Karpas-422 (cell line): ENCODE measurements around the gene AGAP1. TPM values are rescaled to one million over a fixed set of nuclear protein-coding genes. Genes with fewer than 3 reads are reported as not detected.

ENCODE experiments used
- DNase-seq: peaks from one replicate; pipeline ENCODE4 v3.0.0-alpha.2; 2015
- H2AFZ ChIP-seq: fragments of 200-600 bp; sonication (generic); 2 replicates; pipeline ENCODE4 v1.6.1; 2014; ENCODE audit warnings: antibody characterized with exemption, low read length, mixed read lengths
- H3K27ac ChIP-seq: fragments of 200-600 bp; sonication (generic); 2 replicates; pipeline ENCODE4 v1.5.1; 2014; ENCODE audit warnings: mild to moderate bottlenecking, low read length, moderate library complexity
- H3K27me3 ChIP-seq: fragments of 200-600 bp; sonication (generic); 2 replicates; pipeline ENCODE4 v1.6.1; 2014; ENCODE audit warnings: low read length, mixed read lengths
- H3K36me3 ChIP-seq: fragments of 200-600 bp; sonication (generic); 2 replicates; pipeline ENCODE4 v1.6.1; 2014; ENCODE audit warnings: low read length, mixed read lengths; ENCODE audit not compliant: insufficient read depth
- H3K4me1 ChIP-seq: fragments of 200-600 bp; sonication (generic); 2 replicates; pipeline ENCODE4 v1.6.1; 2014; ENCODE audit warnings: mild to moderate bottlenecking, low read length, mixed read lengths
- H3K4me2 ChIP-seq: fragments of 200-600 bp; sonication (generic); 2 replicates; pipeline ENCODE4 v1.6.1; 2014; ENCODE audit warnings: low read length, low read depth, mild to moderate bottlenecking; ENCODE audit not compliant: poor library complexity, severe bottlenecking
- H3K4me3 ChIP-seq: fragments of 200-600 bp; sonication (generic); 2 replicates; pipeline ENCODE4 v1.5.1; 2014; ENCODE audit warnings: mild to moderate bottlenecking, antibody characterized with exemption, low read length, mixed read lengths
- H3K79me2 ChIP-seq: fragments of 200-600 bp; sonication (generic); 2 replicates; pipeline ENCODE4 v1.6.1; 2014; ENCODE audit warnings: mild to moderate bottlenecking, low read length, mixed read lengths
- H3K9ac ChIP-seq: fragments of 200-600 bp; sonication (generic); 2 replicates; pipeline ENCODE4 v1.6.0; 2014; ENCODE audit warnings: low read length
- H3K9me2 ChIP-seq: fragments of 200-600 bp; sonication (generic), shearing (Covaris generic); replicated peaks from 2 replicates; pipeline ENCODE4 v1.6.0; 2014; ENCODE audit warnings: mild to moderate bottlenecking, low read length, moderate library complexity; ENCODE audit not compliant: insufficient read depth
- H3K9me3 ChIP-seq: fragments of 300-700, 200-600 bp; sonication (generic); 2 replicates; pipeline ENCODE4 v1.6.1; 2014; ENCODE audit warnings: low read length, mixed read lengths
- H4K20me1 ChIP-seq: fragments of 200-600 bp; sonication (generic); 2 replicates; pipeline ENCODE4 v1.6.1; 2014; ENCODE audit warnings: mild to moderate bottlenecking, antibody characterized with exemption, low read length, low read depth; ENCODE audit not compliant: insufficient read depth
- total RNA-seq: library from RNA; depleted of rRNA; stranded (reverse); fragments of >200 nt; shearing (Covaris generic); gene quantifications from 2 replicates; pipeline ENCODE4 v1.2.3, GENCODE V29; 2014; ENCODE audit warnings: low replicate concordance

AGAP1 gene
- total RNA-seq, 1 experiment from 2014 or later = not detected

DNA sequence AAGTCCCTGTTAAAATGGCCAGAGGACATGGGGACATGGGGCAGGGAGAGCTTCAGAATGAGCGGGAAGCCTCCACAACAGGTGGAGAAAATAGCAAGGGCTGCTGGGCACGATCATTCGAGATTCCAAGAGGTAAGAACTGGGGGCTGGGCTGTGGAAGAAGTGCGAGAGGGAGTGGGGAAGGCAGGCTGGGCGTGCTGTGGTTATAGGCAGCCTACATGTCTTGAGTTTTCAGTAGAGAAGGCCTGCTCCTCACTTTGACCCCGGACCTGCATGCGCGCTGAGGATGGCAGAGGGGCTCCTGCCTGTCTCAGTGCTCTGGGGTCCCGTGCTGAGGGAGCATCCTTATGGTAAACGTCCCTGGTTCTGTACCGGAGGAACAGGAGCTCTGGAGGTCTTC is 115.5 kb downstream of the AGAP1 start:
- Histone ChIP-seq H3K36me3 (no peaks in the 10 kb centered on the region), H3K4me1 (no peaks in the 10 kb centered on the region), H4K20me1 (no peaks in the 10 kb centered on the region), H3K9me2 (no peaks in the 10 kb centered on the region), H3K4me3 (no peak overlapping the region), H3K4me2 (no peak overlapping the region), H2AFZ (no peak overlapping the region), H3K27me3 (no peaks in the 10 kb centered on the region), H3K27ac (no peak overlapping the region), H3K9ac (no peak overlapping the region), H3K9me3 (no peaks in the 10 kb centered on the region), H3K79me2 (no peaks in the 10 kb centered on the region)
- DNase-seq = no peak

DNA sequence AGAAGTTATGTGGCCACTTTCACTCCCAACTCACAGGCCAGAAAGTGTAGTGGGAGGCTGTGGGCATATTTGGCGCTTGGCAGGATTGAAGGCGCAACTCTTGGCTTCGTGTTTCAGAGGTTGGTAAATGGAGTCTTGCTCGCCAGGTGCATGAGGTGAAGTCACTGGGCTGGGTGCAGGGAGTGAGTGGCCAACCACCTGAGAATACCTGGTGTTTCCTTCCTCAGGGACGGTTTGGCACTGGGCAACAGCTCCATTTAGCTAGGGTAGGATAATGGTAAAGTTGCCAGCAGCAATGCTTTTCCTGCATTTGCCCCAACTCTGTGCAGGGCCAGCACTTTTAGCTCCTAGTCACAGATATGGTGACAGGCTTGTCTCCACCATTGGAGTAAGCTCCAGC is 115.9 kb downstream of the AGAP1 start:
- Histone ChIP-seq H3K79me2 (no peaks in the 10 kb centered on the region), H3K4me2 (no peak overlapping the region)

DNA sequence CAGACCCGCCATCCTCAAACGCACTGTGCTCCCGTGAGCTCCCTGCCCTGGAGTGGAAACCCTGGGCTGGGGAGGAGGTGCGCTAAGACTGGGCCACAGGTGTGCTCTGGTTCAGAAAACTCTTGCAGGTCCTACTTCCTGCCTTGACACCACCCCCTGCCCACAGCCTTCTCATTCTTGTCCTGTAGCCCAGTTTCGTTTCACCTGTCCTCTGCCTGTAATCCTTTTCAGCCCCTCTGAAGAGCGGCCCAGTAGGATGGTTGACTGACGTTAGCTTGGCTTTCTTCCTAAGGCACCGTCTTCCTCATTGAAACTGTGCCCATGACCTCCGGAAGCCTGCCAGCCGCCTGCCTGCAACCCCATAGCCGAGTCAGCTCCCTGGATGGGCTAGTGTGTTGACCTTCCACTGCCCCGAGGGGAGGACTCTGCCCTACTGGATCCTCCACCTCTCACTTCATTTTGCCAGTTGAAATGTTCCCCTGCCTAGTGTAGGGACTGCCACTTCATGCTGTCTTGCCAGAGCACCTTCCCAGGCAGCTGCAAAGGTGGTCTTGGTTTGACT is 116.9 kb downstream of the AGAP1 start:
- Histone ChIP-seq H3K27ac (no peak overlapping the region), H3K4me2 (no peak overlapping the region), H2AFZ (no peak overlapping the region), H3K27me3 (no peaks in the 10 kb centered on the region), H3K9me3 (no peaks in the 10 kb centered on the region), H3K4me1 (no peaks in the 10 kb centered on the region), H3K36me3 (no peaks in the 10 kb centered on the region), H3K9ac (no peak overlapping the region), H3K79me2 (no peaks in the 10 kb centered on the region), H3K4me3 (no peak overlapping the region), H4K20me1 (no peaks in the 10 kb centered on the region), H3K9me2 (no peaks in the 10 kb centered on the region)
- no peak for DNase-seq

More for the DNA sequence above, 115.9 kb downstream of the AGAP1 start:
- no peak overlapping the region for H3K4me3 ChIP-seq
- H3K9ac ChIP-seq = no peak overlapping the region
- no peaks in the 10 kb centered on the region for H3K9me3 ChIP-seq
- DNase-seq = no peak
- H4K20me1 ChIP-seq = no peaks in the 10 kb centered on the region
- no peaks in the 10 kb centered on the region for H3K36me3 ChIP-seq
- H3K4me1 ChIP-seq = no peaks in the 10 kb centered on the region
- no peaks in the 10 kb centered on the region for H3K27me3 ChIP-seq
- no peak overlapping the region for H2AFZ ChIP-seq
- H3K27ac ChIP-seq = no peak overlapping the region
- no peaks in the 10 kb centered on the region for H3K9me2 ChIP-seq

DNA sequence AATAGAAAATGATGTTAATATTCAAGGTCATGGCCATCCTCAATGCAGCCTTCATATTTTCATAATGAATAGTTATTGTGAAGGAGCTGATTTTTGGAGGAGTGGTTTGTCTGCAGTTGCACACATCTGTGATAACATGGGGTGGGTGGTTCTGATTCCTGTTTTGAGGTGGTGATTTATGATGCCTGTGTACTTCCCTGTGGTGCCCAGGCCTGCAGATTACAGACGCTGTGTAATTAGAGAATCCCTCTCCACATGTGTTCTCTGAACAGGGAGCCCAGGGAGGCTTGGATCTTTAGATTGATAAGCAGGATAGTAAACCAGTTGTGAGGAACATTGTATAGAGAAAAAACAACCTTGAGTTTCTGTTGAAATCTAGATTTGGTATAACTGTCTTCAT is 117.5 kb downstream of the AGAP1 start:
- Histone ChIP-seq H3K36me3 (no peaks in the 10 kb centered on the region), H3K4me2 (no peak overlapping the region), H3K9me2 (no peaks in the 10 kb centered on the region), H3K9ac (no peak overlapping the region), H2AFZ (no peak overlapping the region), H3K4me1 (no peaks in the 10 kb centered on the region), H3K9me3 (no peaks in the 10 kb centered on the region), H3K27me3 (no peaks in the 10 kb centered on the region), H3K4me3 (no peak overlapping the region), H3K79me2 (no peaks in the 10 kb centered on the region), H4K20me1 (no peaks in the 10 kb centered on the region), H3K27ac (no peak overlapping the region)
- DNase-seq = no peak

DNA sequence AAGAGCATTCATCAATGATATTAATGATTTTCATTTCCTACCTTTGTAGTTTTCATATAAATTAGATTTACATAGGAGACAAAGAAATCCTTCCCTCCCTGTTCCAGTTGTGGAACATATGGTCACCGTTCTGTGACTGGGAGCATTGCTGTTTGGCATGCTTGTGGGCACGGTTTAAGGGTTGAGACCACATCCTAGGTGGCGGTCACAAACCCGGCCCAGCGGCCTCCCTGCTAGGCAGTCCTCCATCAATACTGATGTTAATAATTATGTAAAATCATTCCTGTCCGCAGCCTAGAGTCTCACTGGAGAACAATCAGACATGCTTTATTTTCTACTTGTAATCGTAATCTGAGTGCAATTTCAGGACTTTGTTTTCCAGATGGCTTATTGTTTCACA is 117.9 kb downstream of the AGAP1 start:
- Histone ChIP-seq H4K20me1 (no peaks in the 10 kb centered on the region), H3K4me3 (no peak overlapping the region), H2AFZ (no peak overlapping the region), H3K27me3 (no peaks in the 10 kb centered on the region), H3K4me2 (no peak overlapping the region), H3K9me2 (no peaks in the 10 kb centered on the region), H3K79me2 (no peaks in the 10 kb centered on the region), H3K36me3 (no peaks in the 10 kb centered on the region), H3K9ac (no peak overlapping the region), H3K4me1 (no peaks in the 10 kb centered on the region), H3K27ac (no peak overlapping the region), H3K9me3 (no peaks in the 10 kb centered on the region)
- DNase-seq = no peak

DNA sequence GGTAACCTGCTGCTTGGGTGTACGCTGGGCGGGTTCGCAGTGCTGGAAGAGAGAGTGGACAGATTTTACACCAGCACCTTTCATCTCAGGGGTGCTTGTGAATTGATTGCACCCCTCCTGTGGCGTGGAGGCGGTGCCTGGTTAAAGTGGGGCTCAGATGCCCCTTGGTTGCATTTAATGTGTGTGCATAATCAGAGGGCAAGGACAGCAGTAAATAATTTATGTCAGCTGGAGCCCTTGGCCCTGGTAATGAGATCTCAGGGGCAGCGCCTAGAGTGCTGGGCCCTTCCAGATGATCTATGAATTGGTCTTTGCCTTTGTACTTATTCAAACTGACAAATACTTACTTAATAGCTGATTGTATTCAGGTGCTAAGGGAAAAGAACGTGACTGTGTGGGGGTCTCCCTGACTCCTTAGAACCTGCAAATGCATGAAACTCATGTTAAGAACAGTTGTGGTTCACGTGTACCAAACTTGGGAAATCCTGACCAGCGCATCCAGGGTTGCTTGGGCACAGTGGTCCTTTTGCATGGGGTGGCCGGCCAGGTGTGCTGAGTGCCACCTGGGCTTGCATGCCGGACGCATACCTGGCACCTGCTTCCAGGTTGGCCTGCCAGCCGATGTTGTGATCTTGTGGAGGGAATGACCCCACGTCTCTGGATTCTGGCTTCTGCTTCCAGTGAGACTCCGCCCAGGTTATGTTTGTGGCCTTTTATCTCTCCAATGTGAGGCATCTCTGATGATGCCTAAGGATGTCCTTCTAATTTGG is 118.5 kb downstream of the AGAP1 start:
- H3K9me2 ChIP-seq = no peaks in the 10 kb centered on the region
- no peak for DNase-seq
- no peaks in the 10 kb centered on the region for H3K27me3 ChIP-seq
- H3K27ac ChIP-seq = no peak overlapping the region
- no peaks in the 10 kb centered on the region for H4K20me1 ChIP-seq
- H3K4me3 ChIP-seq = no peak overlapping the region
- H2AFZ ChIP-seq = no peak overlapping the region
- no peaks in the 10 kb centered on the region for H3K79me2 ChIP-seq
- H3K9me3 ChIP-seq = no peaks in the 10 kb centered on the region
- H3K4me1 ChIP-seq = no peaks in the 10 kb centered on the region
- no peak overlapping the region for H3K9ac ChIP-seq
- H3K4me2 ChIP-seq = no peak overlapping the region
- no peaks in the 10 kb centered on the region for H3K36me3 ChIP-seq

DNA sequence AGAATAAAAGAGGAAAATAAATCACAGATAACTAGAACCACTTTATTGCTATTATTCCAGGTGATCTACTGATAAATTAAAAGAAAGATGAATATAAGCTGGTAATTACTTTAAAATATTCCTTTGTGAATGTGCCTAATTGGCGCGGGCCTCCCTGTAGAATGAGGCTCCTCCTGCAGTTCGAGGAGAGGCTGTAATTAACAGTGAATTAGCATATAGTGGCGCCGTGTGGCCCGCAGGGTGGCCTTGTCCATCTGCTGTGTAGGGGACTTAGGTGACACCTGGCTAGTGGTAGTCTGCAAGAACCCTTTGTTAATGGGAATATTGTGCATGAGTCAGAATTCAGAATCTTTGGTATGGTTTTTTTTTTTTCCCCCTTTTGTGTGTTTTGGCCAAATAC is 119.8 kb downstream of the AGAP1 start:
- Histone ChIP-seq H3K9ac (no peak overlapping the region), H3K4me3 (no peak overlapping the region), H3K36me3 (no peaks in the 10 kb centered on the region), H4K20me1 (no peaks in the 10 kb centered on the region), H3K9me2 (no peaks in the 10 kb centered on the region), H3K4me1 (no peaks in the 10 kb centered on the region), H3K79me2 (no peaks in the 10 kb centered on the region), H3K27ac (no peak overlapping the region), H3K27me3 (no peaks in the 10 kb centered on the region), H3K4me2 (no peak overlapping the region), H2AFZ (no peak overlapping the region), H3K9me3 (no peaks in the 10 kb centered on the region)
- DNase-seq = no peak

DNA sequence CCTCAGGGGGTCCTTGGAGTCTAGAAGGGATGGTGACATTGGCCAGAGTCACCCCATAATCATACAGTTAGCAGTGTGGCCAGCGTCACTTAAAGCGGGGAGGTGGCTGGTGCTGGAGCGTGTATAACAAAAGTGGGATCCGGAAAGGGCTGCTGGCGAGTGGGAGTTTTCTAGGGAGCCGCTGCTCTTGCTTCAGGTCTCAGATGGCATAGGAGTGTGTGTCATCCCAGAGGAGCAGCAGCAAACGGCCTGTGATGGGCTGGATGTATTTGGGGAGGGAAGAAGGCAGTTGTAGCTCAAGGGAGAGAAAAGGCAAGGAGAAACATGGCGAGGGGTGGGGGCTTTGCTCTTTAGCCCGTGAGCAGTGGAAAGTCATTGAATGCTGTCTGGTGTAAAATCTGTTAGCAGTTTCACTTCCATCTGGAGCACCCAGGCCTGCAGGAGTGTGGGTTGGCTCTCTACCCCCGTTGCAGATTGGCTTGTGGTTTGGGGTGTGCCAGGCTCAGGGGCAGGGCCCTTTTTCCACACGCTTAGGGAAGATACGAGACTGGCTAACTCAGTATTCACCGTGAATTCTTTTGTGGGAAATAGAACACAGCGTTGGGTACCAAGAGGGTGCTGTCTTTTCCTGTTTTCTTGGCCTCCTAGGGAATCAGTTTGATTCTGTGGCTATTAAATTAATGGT is 120.5 kb downstream of the AGAP1 start:
- no peak overlapping the region for H2AFZ ChIP-seq
- no peak overlapping the region for H3K27ac ChIP-seq
- DNase-seq = no peak
- no peak overlapping the region for H3K4me2 ChIP-seq
- H3K9me3 ChIP-seq = no peaks in the 10 kb centered on the region
- no peak overlapping the region for H3K9ac ChIP-seq
- H4K20me1 ChIP-seq = no peaks in the 10 kb centered on the region
- H3K27me3 ChIP-seq = no peaks in the 10 kb centered on the region
- no peaks in the 10 kb centered on the region for H3K36me3 ChIP-seq
- no peaks in the 10 kb centered on the region for H3K9me2 ChIP-seq
- H3K4me3 ChIP-seq = no peak overlapping the region
- H3K79me2 ChIP-seq = no peaks in the 10 kb centered on the region
- no peaks in the 10 kb centered on the region for H3K4me1 ChIP-seq
